ENCODE data around the gene MRGPRG.
"Not testable (repeated sequence)": the region's sequence is repeated elsewhere in the genome, so short reads cannot be mapped to it uniquely, and the experiment has no call there.

GRCh38 chr11:3262548-3262947 is 43.9 kb upstream of the MRGPRG start:
- not testable (repeated sequence) for TF ChIP-seq POLR2A, CTCF (IDR thresholded peaks at IDR 0.05)

Data from tibial nerve (tissue), 3 donors.